ENCODE data around the gene MET.

Gene MET

DNA sequence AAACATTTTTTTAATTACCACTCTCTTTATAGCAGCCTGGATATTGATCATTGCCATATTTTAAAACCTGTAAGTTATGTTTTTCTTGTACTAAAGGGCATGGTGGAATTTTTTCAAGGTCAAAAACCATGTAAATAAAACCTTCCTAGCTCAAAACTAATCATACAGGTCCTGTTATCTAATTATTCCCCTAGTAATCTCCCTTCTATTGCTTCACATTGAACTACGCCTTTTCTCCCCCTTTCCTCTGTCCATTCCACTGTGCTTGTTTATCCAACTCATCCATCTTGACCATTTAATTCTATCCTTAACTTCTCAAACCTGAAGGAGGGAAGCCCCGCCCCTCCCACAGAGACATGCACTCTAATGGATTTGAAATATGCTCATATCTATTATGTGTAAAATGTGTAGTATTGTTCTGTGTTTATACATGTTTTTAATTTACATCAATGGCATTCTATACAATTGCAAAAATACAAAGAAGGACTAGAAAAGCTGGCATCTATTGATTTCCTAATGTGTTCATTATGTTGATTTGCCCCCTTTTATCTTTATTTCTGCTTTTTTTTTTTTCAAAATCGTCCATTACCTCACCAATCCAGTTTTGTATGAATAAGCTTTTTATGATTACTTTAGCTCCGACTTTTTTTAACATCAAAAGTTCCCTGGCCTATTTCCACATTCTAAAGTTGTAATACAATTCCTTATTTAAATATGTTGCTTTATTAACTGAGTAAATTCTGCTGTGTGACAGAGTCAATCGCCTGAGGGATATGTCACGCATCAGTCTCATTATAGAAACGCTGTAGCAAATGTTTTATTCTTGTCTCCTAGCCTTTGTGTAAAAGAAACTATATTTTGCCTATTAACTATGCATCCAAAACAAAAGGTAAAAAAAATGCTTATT is 61.0 kb downstream of the MET start:
- Histone ChIP-seq H3K27ac (ENCODE audit: low read depth, low read length) (no peak overlapping the region), H3K27me3 (ENCODE audit: low read length) (no peaks in the 10 kb centered on the region), H3F3A (ENCODE audit: insufficient read depth) (no peaks in the 10 kb centered on the region), H3K9ac (ENCODE audit: low read length) (no peak overlapping the region), H3K79me2 (ENCODE audit: insufficient read depth, low read length) (no peaks in the 10 kb centered on the region), H3K4me2 (ENCODE audit: low read depth, low read length, poor library complexity, severe bottlenecking) (no peak overlapping the region), H3K9me2 (replicated peaks; ENCODE audit: insufficient read depth, low read length) (no peaks in the 10 kb centered on the region), H3K36me3 (ENCODE audit: low read length) (no peaks in the 10 kb centered on the region), H3K9me3 (ENCODE audit: insufficient read depth, low read length) (no peaks in the 10 kb centered on the region), H2AFZ (ENCODE audit: low read depth, low read length, severe bottlenecking) (no peak overlapping the region), H4K20me1 (ENCODE audit: low read depth, low read length) (no peaks in the 10 kb centered on the region), H3K4me3 (ENCODE audit: insufficient read depth, low read length, poor library complexity, severe bottlenecking) (no peak overlapping the region)
- TF ChIP-seq CTCF (IDR thresholded peaks at IDR 0.05; ENCODE audit: insufficient read depth, low read length, poor library complexity, severe bottlenecking) (no peak), EZH2phosphoT487 (conservative IDR thresholded peaks at IDR 0.05; ENCODE audit: low read length) (no peak)

GRCh38 chr7:116733924-116734580 is 62.1 kb downstream of the MET start:
- no peak overlapping the region for H3K27ac ChIP-seq (ENCODE audit: low read depth, low read length)
- no peaks in the 10 kb centered on the region for H3K36me3 ChIP-seq (ENCODE audit: low read length)
- H4K20me1 ChIP-seq (ENCODE audit: low read depth, low read length): no peaks in the 10 kb centered on the region
- H3K9me2 ChIP-seq (replicated peaks; ENCODE audit: insufficient read depth, low read length): no peaks in the 10 kb centered on the region
- no peak overlapping the region for H3K9ac ChIP-seq (ENCODE audit: low read length)
- H3F3A ChIP-seq (ENCODE audit: insufficient read depth): no peaks in the 10 kb centered on the region
- TF ChIP-seq EZH2phosphoT487 (conservative IDR thresholded peaks at IDR 0.05; ENCODE audit: low read length) (no peak), CTCF (IDR thresholded peaks at IDR 0.05; ENCODE audit: insufficient read depth, low read length, poor library complexity, severe bottlenecking) (no peak)
- no peak overlapping the region for H3K4me2 ChIP-seq (ENCODE audit: low read depth, low read length, poor library complexity, severe bottlenecking)
- H3K9me3 ChIP-seq (ENCODE audit: insufficient read depth, low read length): no peaks in the 10 kb centered on the region
- H3K79me2 ChIP-seq (ENCODE audit: insufficient read depth, low read length): no peaks in the 10 kb centered on the region
- no peak overlapping the region for H3K4me3 ChIP-seq (ENCODE audit: insufficient read depth, low read length, poor library complexity, severe bottlenecking)
- no peaks in the 10 kb centered on the region for H3K27me3 ChIP-seq (ENCODE audit: low read length)
- no peak overlapping the region for H2AFZ ChIP-seq (ENCODE audit: low read depth, low read length, severe bottlenecking)

- no peak overlapping the region for H2AFZ ChIP-seq (ENCODE audit: low read depth, low read length, severe bottlenecking)
- no peak overlapping the region for H3K27ac ChIP-seq (ENCODE audit: low read depth, low read length)
- H3K9me3 ChIP-seq (ENCODE audit: insufficient read depth, low read length): no peaks in the 10 kb centered on the region
- no peaks in the 10 kb centered on the region for H3K27me3 ChIP-seq (ENCODE audit: low read length)
- H4K20me1 ChIP-seq (ENCODE audit: low read depth, low read length): no peaks in the 10 kb centered on the region
- H3K36me3 ChIP-seq (ENCODE audit: low read length): no peaks in the 10 kb centered on the region
- H3K4me2 ChIP-seq (ENCODE audit: low read depth, low read length, poor library complexity, severe bottlenecking): no peak overlapping the region
- no peak overlapping the region for H3K9ac ChIP-seq (ENCODE audit: low read length)
- no peaks in the 10 kb centered on the region for H3K9me2 ChIP-seq (replicated peaks; ENCODE audit: insufficient read depth, low read length)
- H3K4me3 ChIP-seq (ENCODE audit: insufficient read depth, low read length, poor library complexity, severe bottlenecking): no peak overlapping the region
- no peak for TF ChIP-seq CTCF (IDR thresholded peaks at IDR 0.05; ENCODE audit: insufficient read depth, low read length, poor library complexity, severe bottlenecking)
- no peak for TF ChIP-seq EZH2phosphoT487 (conservative IDR thresholded peaks at IDR 0.05; ENCODE audit: low read length)
- no peaks in the 10 kb centered on the region for H3F3A ChIP-seq (ENCODE audit: insufficient read depth)
- no peaks in the 10 kb centered on the region for H3K79me2 ChIP-seq (ENCODE audit: insufficient read depth, low read length)
Observed at GRCh38 chr7:116734710-116735109, 62.7 kb downstream of the MET start.

Data from SU-DHL-6 (cell line).